Stimulated activated CD4-positive, alpha-beta T cell treated with anti-CD3 and anti-CD28 coated beads, Interleukin-4, amount 100 ng/mL, for 4 hours (primary cell): Measurements from ENCODE around the gene SLC25A44.
A peak's percentile ranks its signal among the peaks of the same experiment; 100 is the strongest.
"Not testable (repeated sequence)": the region's sequence is repeated elsewhere in the genome, so short reads cannot be mapped to it uniquely, and the experiment has no call there.

ENCODE experiments used
- DNase-seq, 2 experiments: peaks; one replicate each; pipeline ENCODE4 v3.0.0-alpha.2; 2020

Gene SLC25A44

GRCh38 chr1:156212130-156212529 is 18.2 kb downstream of the SLC25A44 start:
- DNase-seq, result no peak

- peak; percentile 93 to 96 for DNase-seq
Observed at GRCh38 chr1:156212833-156213643, 19.1 kb downstream of the SLC25A44 start, which contains the start of gene PMF1. Gene PMF1 (plus strand): TSS chr1:156213007. CDS start chr1:156213016, 9 bp downstream.

- no peak for DNase-seq
Observed at GRCh38 chr1:156213644-156213966, 19.7 kb downstream of the SLC25A44 start.

GRCh38 chr1:156214024-156214748 is 20.3 kb downstream of the SLC25A44 start:
- peak in 1 of 2 experiments; percentile 23 for DNase-seq

- DNase-seq, result not testable (repeated sequence)
Observed at GRCh38 chr1:156216361-156217086, 22.6 kb downstream of the SLC25A44 start.

GRCh38 chr1:156217871-156218270 is 24.0 kb downstream of the SLC25A44 start:
- peak in 1 of 2 experiments; percentile 57 for DNase-seq

DNA sequence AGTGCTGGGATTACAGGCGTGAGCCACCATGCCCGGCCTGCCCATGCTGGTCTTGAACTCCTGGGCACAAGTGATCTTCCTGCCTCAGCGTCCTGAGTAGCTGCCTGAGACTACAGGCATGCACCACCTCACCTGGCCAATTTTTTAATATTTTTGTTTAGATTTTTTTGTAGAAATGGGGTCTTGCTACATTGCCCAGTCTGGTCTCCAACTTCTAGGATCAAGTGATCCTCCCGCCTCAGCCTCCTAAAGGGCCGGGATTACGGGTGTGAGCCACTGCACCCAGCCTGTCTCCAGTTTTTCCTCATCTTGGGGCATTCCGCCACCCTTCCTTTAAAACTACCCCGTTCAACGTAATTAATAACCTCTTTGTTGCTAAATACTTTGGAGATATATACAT is 26.3 kb downstream of the SLC25A44 start:
- DNase-seq, result no peak

DNA sequence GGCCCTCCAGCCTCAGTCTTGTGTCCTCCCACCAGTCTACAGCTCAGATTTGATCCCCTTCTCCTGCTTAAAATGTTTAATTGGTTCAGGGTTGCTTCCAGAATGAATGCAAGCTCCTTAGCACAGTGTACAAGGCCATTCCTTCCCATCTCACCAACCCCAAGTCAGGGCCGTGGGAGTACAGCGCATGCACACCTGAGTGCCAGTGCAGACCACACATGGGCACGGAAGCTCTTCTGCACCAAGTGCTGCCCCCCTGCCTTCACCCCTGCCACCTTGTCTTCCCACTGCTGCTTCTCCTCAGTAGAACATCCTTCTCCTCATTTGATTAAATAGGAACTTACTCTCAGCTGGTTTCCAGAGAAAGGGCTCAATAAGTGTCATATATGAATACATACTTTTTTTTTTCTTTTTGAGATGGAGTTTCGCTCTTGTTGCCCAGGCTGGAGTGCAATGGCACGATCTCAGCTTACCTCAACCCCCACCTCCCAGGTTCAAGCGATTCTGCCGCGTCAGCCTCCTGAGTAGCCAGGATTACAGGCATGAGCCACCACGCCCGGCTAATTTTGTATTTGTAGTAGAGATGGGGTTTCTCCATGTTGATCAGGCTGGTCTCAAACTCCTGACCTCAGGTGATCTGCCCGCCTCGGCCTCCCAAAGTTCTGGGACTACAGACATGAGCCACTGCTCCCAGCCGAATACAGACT is 28.2 kb downstream of the SLC25A44 start:
- DNase-seq, result no peak

DNA sequence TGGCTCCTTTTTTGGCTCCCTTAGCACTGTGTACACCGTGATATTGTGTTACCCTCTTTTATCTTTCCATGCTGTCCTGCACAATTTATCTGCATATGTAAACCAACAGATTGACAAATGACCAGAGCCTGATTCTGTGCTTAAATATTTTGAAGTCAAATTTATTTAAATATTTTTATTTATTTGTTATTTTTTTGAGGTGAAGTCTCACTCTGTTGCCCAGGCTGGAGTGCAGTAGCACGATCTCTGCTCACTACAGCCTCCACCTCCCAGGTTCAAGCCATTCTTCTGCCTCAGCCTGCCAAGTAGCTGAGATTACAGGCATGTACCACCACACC is 31.7 kb downstream of the SLC25A44 start:
- no peak for DNase-seq

- no peak for DNase-seq
Observed at GRCh38 chr1:156226116-156226538, 32.2 kb downstream of the SLC25A44 start.

- DNase-seq, result no peak
Observed at GRCh38 chr1:156226782-156227181, 32.9 kb downstream of the SLC25A44 start.

- no peak for DNase-seq
Observed at GRCh38 chr1:156228501-156228900, 34.6 kb downstream of the SLC25A44 start.

- DNase-seq, result no peak
Observed at GRCh38 chr1:156229809-156230472, 36.0 kb downstream of the SLC25A44 start.

- DNase-seq, result no peak
Observed at GRCh38 chr1:156230473-156230837, 36.6 kb downstream of the SLC25A44 start.

DNA sequence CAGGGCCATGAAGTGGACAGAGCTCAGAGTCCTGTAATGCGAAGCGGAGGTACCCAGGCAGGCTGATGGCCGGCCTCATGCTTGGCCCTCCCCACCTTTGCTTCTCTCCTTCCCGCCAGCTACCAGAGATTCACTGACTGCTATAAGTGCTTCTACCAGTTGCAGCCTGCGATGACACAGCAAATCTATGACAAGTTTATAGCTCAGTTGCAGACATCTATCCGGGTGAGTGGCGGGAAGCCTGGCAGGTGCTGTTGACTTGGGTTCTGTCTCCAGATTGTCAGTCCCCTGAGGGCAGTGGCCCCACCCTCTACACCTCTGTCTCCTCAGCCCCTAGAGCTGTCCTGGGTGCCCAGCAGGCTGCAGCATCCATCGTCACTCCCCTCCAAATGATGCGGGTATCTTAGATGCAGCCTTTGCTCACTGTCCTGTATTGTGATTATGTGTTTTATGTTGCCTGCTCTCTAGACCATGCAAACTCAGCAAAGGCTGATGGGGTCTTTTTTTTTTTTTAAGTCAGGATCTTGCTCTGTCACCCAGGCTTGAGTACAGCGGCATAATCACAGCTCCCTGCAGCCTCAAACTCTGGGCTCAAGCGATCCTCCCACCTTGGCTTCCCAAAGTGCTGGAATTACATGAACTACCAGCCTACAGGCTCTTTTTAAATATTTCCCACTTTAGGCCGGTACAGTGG is 38.4 kb downstream of the SLC25A44 start:
- no peak for DNase-seq

DNA sequence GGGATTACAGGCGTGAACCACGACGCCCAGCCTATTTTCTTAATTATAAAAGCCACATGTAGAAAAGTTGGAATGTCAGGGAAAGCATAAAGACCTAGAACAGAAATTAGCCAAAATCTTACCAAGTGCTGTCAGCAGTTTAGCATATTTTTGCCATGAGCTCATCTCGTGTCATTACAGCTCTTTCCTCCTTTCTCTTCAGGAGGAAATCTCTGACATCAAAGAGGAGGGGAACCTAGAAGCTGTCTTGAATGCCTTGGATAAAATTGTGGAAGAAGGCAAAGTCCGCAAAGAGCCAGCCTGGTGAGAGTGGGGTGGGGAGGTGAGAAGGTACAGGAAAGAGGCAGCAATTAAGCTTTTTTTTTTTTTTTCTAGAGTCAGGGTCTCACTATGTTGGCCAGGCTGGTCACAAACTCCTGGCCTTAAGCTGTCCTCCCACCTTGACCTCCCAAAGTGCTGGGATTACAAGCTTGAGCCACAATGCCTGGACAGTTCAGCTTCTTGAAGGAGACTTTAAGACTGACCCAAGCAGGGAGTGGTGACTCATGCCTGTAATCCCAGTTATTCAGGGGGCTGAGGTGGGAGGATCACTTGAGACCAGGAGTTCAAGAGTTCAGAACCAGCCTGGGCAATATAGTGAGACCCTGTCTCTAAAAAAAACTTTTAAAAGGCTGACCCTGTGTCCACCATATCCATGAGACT is 39.7 kb downstream of the SLC25A44 start:
- no peak for DNase-seq

DNA sequence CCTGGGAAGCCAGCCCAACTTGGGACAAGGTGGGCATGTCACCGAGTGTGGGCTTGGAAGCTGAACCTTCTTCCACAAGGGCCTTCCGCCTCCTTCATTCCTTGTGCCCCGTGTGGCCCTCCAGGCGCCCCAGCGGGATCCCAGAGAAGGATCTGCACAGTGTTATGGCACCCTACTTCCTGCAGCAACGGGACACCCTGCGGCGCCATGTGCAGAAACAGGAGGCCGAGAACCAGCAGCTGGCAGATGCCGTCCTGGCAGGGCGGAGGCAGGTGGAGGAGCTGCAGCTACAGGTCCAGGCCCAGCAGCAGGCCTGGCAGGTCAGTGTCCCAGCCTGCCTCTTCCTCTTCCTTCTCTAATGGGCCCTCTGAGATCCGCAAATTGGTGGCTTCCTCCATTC is 42.3 kb downstream of the SLC25A44 start:
- no peak for DNase-seq

DNA sequence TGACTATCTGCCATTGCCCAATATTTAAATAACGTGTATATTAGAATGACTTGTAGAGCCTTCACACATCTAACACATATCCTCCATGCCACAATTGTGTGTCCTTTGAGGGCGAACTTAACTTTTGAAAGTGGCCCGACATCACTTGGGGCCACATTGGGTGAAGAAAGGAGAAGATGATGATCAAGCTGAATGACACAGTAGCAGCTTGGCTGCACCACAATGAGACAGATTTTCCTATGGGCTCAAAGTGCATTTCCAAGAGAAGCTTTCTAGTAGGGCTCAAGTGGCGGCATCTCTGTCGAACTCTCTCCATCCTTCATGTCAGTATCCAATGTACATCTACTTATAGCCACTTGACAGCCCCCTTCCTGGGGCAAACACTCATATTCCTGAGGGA is 44.3 kb downstream of the SLC25A44 start:
- no peak for DNase-seq

GRCh38 chr1:156241311-156241811 is 47.5 kb downstream of the SLC25A44 start:
- no peak for DNase-seq

DNA sequence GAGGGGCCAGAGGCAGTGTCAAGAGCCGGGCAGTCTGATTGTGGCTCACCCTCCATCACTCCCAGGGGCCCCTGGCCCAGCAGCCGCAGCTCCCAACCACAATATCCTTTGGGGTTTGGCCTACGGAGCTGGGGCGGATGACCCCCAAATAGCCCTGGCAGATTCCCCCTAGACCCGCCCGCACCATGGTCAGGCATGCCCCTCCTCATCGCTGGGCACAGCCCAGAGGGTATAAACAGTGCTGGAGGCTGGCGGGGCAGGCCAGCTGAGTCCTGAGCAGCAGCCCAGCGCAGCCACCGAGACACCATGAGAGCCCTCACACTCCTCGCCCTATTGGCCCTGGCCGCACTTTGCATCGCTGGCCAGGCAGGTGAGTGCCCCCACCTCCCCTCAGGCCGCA is 48.0 kb downstream of the SLC25A44 start, which contains the start of gene BGLAP:
Gene BGLAP, plus strand, starts transcription at position 259 of the 400 bp plus-strand sequence. Its CDS starts 48 bp downstream, at position 307.
- no peak for DNase-seq

DNA sequence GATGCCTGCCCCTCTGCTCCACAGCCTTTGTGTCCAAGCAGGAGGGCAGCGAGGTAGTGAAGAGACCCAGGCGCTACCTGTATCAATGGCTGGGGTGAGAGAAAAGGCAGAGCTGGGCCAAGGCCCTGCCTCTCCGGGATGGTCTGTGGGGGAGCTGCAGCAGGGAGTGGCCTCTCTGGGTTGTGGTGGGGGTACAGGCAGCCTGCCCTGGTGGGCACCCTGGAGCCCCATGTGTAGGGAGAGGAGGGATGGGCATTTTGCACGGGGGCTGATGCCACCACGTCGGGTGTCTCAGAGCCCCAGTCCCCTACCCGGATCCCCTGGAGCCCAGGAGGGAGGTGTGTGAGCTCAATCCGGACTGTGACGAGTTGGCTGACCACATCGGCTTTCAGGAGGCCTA is 48.8 kb downstream of the SLC25A44 start:
- no peak for DNase-seq
